T47D (cell line): ENCODE data around the gene RADIL.

ENCODE experiments used
- DNase-seq, 2 experiments: peaks; one replicate each; pipeline versions ENCODE4 v3.0.0 to v3.0.0-alpha.2; 2011 to 2012; ENCODE audit warnings: low read depth in 1 of 2, low spot score in 1 of 2
- JUND ChIP-seq: IDR thresholded peaks from 2 replicates; pipeline ENCODE4 v1.6.1; 2012; ENCODE audit warnings: low read depth
- in situ Hi-C: cut with HindIII; loops from 2 replicates; pipeline ENCODE4 v1.10.0; 2016; ENCODE audit warnings: low sequenced_read_pairs, low pct_unique_long_range_greater_than_20kb

RADIL gene

DNA sequence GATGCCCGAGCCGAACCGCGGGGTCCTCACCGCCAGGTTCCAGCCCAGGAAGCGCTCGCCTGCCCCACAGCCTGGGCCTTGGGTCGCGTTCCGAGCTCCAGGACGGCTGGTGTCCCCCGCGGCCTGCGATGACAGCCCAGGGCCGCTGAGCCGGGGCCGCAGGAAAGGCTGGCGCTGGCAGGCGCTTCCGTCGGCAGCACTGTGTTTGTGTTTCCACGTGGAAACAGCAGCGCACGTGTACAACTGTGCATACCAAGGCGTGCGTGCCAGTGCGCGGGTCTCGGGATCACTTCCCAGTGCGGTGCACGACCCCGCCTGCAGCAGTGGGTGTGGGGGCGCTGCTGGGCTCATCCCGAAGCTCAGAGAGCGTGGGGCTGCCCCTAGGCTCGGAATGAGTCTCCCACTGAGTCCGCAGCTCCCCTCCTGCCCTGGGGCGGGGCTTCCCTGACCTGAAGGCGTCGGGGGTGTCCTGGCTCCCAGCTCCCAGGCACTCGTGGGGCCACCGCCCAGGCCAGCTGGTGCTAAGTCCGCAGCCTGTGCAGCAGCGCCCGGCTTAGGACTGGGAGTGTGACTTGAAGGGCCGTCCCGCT, 90.9 kb downstream of the RADIL start:
- in situ Hi-C loops = no loop called here
- TF ChIP-seq JUND = no peak
- DNase-seq = no peak

DNA sequence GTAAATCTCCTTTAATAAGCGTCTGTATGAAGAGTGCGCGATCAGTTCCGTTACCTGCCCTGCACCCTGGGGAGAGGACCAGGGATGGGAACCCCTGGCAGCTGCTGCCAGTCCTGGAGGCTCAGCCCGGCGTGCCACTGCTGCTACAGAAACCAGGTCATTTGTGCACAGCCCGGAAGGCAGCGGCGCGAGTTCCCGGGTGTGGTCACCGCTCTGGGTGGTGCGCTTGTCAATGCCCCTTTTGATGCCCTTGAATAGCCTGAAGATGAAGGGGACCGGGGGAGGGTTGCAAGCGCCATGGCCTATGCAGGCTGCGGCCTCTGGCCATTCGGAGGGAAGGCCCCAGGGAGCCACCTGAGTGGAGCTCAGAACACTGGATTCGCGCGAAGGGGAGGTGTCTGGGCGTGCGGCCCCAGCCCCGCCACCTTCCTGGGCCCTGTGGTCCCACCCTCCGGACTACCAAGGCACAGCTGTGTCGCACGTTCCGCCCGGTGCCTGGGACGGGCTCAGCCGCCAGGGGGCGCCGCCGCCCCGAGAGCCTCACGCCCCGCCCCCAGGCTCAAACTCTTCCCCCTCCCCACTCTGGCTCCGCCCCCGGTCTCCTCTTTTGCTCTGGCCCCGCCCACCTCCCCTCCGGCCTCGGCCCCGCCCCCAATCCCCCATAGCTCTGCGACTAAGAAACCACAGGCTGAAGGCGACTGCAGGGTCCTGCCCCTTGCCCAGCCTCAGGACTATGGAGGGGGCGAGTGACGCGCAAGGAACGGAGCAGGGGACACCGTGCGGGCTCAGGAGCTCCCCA, 91.6 kb downstream of the RADIL start:
- DNase-seq = peak in 1 of 2 experiments; percentile 54
- TF ChIP-seq JUND = no peak
- in situ Hi-C loops = no loop called here

DNA sequence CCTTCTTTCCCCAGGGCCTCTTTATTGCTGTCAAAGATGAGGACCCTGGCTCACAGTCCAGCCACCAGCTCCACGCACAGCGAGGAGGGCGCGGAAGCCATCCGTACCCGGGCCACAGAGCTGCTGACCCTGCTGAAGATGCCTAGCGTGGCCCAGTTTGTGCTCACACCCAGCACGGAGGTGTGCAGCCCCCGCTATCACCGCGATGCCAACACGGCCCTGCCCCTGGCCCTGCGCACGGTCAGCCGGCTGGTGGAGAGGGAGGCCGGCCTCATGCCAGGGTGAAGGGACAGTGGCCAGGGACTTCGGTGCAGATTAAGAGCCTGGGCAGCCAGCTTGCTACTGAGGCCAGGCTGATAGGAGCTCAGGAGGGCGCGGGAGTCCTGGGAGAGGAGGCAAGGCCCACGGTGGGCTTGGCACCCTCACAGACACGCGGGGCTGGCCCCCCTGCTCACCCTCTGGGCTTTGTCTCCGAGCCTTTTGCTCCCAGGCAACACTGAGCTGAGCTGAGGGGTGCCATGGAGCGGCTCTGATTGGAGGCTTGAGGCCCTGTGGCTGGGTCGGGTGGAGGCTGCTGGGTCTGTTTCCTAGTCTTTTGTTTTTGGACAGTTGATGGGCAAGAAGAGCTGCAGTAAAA, 92.3 kb downstream of the RADIL start:
- no peak for DNase-seq
- in situ Hi-C loops = no loop called here

DNA sequence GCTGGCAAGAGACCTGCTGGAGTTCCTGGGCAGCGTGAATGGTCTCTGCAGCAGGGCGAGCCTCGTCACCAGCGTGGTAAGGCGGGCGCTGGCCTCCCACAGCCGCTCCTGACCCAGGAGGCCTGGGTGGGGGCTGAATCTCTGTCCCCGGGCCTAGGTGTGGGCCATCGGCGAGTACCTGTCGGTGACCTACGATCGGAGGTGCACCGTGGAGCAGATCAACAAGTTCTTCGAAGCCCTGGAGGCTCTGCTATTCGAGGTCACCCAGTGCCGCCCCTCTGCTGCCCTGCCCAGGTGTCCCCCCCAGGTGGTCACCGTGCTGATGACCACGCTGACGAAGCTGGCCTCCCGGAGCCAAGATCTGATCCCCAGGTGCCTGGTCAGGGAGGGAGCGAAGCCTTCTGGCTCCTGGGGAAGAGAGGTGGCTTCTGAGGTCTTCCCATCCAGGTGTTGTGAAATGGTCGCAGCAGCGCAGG, 93.0 kb downstream of the RADIL start:
- TF ChIP-seq JUND = no peak

More for the DNA sequence above, 92.3 kb downstream of the RADIL start:
- TF ChIP-seq JUND = no peak

DNA sequence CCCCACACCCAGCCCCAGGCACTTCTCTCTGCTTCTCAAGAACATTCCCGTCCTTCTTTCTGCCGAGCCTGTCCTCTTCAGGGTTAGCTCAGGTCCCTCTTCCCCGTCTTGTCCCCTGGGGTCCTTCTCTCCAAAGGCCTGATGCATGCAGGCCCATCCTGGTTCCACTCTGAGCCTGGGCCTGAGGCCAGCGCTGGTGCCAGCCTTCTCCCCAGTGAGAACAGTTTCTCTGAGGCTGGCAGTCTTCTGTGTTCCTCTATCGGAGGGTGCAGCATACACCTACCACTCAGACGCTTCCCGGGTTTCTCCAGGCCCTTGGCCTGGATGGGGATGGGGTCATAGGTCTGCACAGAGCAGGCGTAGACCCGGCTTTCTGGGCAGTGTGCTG, 93.4 kb downstream of the RADIL start:
- in situ Hi-C loops = no loop called here
- TF ChIP-seq JUND = no peak
- DNase-seq = no peak

More for the DNA sequence above, 93.0 kb downstream of the RADIL start:
- in situ Hi-C loops = no loop called here
- DNase-seq = no peak

DNA sequence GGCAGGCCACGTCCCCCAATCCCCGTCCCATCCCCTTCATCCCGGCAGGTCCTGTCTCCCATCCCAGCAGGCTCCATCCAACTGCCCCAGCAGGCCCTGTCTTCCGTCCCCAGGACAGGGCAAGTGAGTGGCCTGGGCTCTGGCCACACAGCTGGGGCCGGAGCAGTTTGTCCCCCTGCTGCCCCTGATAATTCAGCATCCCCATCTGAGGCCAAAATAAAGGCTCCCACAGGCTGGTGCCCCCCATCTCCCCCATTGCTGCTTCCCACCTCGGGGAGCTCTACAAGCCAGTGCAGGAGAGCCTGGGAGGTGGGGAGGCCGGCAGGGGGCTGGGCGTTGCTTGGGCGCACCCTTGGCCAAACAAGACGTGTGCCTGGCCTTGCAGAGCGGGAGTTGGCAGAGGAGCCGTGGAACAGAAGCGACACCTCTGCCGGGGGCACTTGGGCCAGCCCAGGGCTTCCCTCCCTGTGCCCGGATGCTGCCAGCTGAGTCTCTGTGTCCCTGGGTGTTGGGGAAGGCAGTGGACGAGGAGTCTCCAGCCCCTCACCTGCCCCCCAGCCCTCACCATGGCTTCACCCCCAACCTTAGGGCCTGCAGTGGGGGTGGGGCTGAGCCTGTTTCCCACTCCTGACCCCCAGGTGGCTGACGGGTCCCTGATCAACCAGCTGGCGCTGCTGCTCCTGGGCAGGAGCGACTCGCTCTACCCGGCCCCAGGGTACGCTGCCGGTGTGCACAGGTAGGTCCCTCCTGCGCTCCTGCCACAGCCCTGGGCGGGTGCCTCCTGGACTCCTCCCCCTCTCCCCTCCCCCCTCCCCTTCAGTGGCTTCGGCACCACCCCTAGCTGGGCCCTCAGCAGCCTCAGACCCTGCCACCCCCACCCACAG, 94.1 kb downstream of the RADIL start:
- no peak for DNase-seq
- in situ Hi-C loops = no loop called here
- no peak for TF ChIP-seq JUND

DNA sequence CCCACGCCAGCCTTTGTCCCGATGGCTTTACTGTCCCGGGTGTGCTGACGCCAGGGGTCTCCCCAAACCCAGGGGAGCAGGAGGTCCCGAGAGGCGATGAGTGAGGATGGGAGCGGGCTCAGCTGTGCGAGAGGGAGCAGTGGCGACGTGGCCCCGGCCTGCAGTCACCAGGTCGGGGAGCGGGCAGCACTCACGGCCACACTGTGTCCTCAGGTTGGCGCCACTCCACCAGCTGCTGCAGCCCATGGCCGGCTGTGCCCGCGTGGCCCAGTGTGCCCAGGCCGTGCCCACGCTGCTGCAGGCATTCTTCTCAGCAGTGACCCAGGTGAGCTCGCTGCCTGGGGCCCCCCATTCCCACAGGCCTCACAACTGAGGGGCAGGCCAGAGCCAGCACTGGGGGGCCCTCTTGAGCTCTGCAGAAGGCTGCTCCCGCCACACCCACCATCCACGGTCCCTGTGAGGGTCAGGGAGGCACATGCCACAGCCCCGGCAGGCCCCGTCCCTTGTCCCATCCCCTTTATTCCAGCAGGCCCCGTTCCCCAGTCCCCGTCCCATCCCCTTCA, 94.8 kb downstream of the RADIL start:
- no peak for DNase-seq
- in situ Hi-C loops = no loop called here
- no peak for TF ChIP-seq JUND

DNA sequence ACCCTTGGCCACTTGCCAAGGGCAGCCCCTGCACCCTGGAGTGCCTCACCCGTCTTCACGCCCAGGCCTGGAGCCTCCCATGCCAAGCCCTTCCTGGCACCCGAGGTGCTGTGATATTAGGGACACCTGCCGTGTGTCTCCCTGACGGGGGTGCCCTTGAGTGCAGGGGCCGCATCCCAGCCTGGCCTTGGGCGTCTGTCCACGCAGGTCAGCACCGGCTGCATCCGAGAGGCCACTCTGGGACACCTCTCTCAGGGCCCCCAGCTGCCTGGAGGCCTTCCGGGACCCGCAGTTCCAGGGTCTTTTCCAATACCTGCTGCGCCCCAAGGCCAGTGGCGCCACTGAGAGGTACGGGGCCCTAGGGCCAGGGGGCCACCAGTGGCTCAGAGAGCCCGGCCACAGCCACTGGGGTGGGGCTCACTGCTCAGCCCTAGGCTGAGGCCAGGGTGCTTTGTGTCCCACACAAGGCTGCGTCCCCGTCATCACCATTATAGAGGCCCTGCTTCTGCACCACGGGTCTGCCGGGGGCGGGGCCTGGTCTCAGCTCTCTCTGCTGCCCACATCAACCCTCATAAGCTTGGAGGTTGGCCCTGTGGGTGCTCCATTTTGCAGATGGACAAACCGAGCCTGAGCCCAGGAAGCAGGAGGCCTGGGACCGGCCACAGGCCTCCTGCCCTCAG, 95.4 kb downstream of the RADIL start:
- TF ChIP-seq JUND = no peak
- in situ Hi-C loops = no loop called here
- DNase-seq = no peak

DNA sequence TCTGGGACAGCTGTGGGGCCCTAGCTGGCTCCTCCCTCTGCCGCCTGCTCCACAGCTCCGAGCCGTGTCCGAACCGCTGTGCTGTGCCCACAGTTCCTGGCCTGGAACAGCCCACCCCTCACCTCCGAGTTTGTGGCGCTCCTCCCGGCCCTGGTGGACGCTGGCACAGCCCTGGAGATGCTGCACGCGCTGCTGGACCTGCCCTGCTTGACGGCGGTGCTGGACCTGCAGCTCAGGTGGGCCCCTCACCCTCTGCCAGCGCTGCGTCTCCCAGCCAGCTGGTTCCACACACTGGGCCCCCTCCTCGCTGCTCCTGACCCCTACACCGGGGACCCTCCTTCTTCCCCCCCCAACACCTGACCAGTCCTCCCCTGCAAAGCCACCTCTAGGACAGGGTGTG, 96.0 kb downstream of the RADIL start:
- TF ChIP-seq JUND = no peak
- in situ Hi-C loops = no loop called here
- DNase-seq = no peak

DNA sequence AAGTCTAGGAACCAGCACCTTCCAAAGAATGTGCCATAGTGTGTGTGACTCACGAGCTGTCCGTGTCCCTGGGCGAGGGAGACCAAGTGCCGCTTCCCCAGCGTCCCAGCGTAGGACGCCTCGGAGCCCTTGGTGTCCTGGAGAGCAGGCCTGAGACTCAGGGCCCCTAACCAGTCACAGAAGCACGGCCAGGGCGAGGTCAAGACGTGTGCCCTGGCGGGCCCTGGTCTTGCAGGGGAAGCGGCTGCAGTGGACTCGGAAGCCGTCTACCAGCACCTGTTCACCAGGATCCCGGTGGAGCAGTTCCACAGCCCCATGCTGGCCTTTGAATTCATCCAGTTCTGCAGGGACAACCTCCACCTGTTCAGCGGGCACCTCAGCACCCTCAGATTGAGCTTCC, 97.5 kb downstream of the RADIL start:
- no peak for TF ChIP-seq JUND
- DNase-seq = no peak
- in situ Hi-C loops = no loop called here

DNA sequence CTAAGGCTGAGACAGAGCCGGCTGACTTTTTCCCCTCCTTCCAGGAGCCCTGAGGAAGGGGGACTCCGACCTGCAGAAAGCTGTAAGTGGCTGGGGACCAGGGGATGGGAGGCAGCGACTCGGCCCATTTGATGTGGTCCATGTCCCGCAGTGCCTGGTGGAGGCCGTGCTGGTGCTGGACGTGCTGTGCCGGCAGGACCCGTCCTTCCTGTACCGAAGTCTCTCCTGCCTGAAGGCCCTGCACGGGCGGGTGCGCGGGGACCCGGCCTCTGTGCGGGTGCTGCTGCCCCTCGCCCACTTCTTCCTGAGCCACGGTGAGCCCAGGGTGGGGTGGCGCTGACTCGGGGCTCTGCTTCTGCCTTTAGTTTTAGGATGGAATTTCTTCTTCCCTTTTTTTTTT, 98.1 kb downstream of the RADIL start:
- no peak for DNase-seq
- in situ Hi-C loops = no loop called here
- no peak for TF ChIP-seq JUND
